ENCODE data around the gene RHOA. TPM values are rescaled to one million over a fixed set of nuclear protein-coding genes. Genes with fewer than 3 reads are reported as not detected.

The RHOA gene
- total and polyA plus RNA-seq, 2 of the 13 experiments (the other 11 are each of a cell fraction or from before 2014, with no cell fraction given), result 131 to 177 TPM

DNA sequence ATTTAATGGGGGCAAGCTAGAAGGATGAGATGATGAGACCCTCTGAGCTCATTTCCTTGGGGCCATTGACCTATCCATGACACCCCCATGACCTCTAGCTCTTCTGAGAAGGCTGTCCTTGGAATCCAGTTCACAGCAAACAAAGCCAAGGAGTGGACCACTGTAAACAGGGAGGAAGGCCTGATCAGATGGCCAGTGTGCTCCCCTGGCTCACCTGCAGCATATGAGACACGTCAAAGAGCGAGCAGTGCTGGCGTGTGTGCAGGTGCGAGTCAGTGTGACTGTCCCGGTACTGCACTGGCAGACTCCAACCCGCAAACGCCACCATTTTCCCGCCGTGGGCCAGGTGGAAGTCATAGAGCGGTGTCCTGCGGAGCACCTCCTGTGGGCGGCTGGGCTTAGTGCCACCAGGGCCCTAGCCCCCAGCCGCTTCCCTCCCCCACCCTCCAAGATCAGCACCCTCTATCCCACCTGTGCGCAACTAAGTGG lies 10.2 kb upstream of the RHOA start (continued):
- TF ChIP-seq ZNF713 (CRISPR knock-in tag; IDR thresholded peaks at IDR 0.05) (no peak), DNMT3B (CRISPR knock-in tag; conservative IDR thresholded peaks at IDR 0.05) (no peak), EED (CRISPR knock-in tag; IDR thresholded peaks at IDR 0.05) (no peak), KDM5A (IDR thresholded peaks at IDR 0.05; ENCODE audit: borderline replicate concordance, low read length) (0 out of 2 replicates have a peak, but pooled peaks have one; percentile 39), FOXK2 (IDR thresholded peaks at IDR 0.05) (no peak), ZNF660 (CRISPR knock-in tag; IDR thresholded peaks at IDR 0.05; ENCODE audit: borderline replicate concordance, low read depth) (no peak), ZNF790 (CRISPR knock-in tag; IDR thresholded peaks at IDR 0.05; ENCODE audit: borderline replicate concordance) (no peak), ZNF816 (CRISPR knock-in tag; IDR thresholded peaks at IDR 0.05; ENCODE audit: borderline replicate concordance) (no peak), MBD4 (IDR thresholded peaks at IDR 0.05; ENCODE audit: borderline replicate concordance, low read length) (no peak), SYNCRIP (IDR thresholded peaks at IDR 0.05; ENCODE audit: insufficient read depth, low read depth, low read length) (no peak)
- TF ChIP-seq, protein P1, sequence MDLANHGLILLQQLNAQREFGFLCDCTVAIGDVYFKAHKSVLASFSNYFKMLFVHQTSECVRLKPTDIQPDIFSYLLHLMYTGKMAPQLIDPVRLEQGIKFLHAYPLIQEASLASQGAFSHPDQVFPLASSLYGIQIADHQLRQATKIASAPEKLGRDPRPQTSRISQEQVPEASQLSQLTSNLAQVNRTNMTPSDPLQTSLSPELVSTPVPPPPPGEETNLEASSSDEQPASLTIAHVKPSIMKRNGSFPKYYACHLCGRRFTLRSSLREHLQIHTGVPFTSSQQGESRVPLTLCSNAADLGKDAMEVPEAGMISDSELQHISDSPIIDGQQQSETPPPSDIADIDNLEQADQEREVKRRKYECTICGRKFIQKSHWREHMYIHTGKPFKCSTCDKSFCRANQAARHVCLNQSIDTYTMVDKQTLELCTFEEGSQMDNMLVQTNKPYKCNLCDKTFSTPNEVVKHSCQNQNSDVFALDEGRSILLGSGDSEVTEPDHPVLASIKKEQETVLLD (CRISPR knock-in tag; IDR thresholded peaks at IDR 0.05; ENCODE audit: low read depth), result no peak
- TF ChIP-seq, protein P2, sequence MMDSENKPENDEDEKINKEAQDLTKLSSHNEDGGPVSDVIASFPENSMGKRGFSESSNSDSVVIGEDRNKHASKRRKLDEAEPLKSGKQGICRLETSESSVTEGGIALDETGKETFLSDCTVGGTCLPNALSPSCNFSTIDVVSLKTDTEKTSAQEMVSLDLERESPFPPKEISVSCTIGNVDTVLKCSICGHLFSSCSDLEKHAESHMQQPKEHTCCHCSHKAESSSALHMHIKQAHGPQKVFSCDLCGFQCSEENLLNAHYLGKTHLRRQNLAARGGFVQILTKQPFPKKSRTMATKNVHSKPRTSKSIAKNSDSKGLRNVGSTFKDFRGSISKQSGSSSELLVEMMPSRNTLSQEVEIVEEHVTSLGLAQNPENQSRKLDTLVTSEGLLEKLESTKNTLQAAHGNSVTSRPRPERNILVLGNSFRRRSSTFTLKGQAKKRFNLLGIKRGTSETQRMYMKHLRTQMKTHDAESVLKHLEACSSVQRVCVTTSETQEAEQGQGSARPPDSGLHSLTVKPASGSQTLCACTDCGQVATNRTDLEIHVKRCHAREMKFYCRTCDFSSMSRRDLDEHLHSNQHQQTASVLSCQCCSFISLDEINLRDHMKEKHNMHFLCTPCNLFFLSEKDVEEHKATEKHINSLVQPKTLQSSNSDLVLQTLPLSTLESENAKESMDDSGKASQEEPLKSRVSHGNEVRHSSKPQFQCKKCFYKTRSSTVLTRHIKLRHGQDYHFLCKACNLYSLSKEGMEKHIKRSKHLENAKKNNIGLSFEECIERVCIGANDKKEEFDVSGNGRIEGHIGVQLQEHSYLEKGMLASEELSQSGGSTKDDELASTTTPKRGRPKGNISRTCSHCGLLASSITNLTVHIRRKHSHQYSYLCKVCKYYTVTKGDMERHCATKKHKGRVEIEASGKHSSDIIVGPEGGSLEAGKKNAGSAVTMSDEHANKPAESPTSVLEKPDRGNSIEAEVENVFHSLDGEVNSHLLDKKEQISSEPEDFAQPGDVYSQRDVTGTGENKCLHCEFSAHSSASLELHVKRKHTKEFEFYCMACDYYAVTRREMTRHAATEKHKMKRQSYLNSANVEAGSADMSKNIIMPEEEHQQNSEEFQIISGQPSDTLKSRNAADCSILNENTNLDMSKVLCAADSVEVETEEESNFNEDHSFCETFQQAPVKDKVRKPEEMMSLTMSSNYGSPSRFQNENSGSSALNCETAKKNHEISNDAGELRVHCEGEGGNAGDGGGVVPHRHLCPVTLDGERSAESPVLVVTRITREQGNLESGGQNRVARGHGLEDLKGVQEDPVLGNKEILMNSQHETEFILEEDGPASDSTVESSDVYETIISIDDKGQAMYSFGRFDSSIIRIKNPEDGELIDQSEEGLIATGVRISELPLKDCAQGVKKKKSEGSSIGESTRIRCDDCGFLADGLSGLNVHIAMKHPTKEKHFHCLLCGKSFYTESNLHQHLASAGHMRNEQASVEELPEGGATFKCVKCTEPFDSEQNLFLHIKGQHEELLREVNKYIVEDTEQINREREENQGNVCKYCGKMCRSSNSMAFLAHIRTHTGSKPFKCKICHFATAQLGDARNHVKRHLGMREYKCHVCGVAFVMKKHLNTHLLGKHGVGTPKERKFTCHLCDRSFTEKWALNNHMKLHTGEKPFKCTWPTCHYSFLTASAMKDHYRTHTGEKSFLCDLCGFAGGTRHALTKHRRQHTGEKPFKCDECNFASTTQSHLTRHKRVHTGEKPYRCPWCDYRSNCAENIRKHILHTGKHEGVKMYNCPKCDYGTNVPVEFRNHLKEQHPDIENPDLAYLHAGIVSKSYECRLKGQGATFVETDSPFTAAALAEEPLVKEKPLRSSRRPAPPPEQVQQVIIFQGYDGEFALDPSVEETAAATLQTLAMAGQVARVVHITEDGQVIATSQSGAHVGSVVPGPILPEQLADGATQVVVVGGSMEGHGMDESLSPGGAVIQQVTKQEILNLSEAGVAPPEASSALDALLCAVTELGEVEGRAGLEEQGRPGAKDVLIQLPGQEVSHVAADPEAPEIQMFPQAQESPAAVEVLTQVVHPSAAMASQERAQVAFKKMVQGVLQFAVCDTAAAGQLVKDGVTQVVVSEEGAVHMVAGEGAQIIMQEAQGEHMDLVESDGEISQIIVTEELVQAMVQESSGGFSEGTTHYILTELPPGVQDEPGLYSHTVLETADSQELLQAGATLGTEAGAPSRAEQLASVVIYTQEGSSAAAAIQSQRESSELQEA (CRISPR knock-in tag; IDR thresholded peaks at IDR 0.05; ENCODE audit: not compliant biosample characterization), result no peak
